ENCODE data around the gene OPN1LW. TPM values are rescaled to one million over a fixed set of nuclear protein-coding genes. Genes with fewer than 3 reads are reported as not detected.
"Not testable (repeated sequence)": the region's sequence is repeated elsewhere in the genome, so short reads cannot be mapped to it uniquely, and the experiment has no call there.

The OPN1LW gene
- total RNA-seq (not detected), polyA plus RNA-seq (not detected)
- long read RNA-seq, donor 1 = 0 reads
- long read RNA-seq, donor 2 = 0 reads

GRCh38 chrX:154144010-154144409, at the start of gene OPN1LW:
TSS of gene OPN1LW (plus strand) at chrX:154144243. CDS start at chrX:154144284, 41 bp downstream.
- H3K27me3 ChIP-seq (replicated peaks in 1 of 7); H3K9me3 ChIP-seq; H3K36me3 ChIP-seq; H3K27ac ChIP-seq; intact Hi-C loops (cut with DNase I; ENCODE audit: low total_unique reads); H3K4me3 ChIP-seq; H3K4me1 ChIP-seq: not testable (repeated sequence)
- WGBS, 5 donors = 93 to 100% (median 97%) methylated on average over 1 to 12 of the region's 15 CpGs
- peak; percentile 61 for DNase-seq

GRCh38 chrX:154094833-154095232, 49.2 kb upstream of the OPN1LW start:
- TF ChIP-seq CTCF (IDR thresholded peaks at IDR 0.05 in 8 of 11, conservative IDR thresholded peaks at IDR 0.05 in 3 of 11) = no peak
- no peak for TF ChIP-seq POLR2AphosphoS5 (IDR thresholded peaks at IDR 0.05)
- TF ChIP-seq POLR2A (IDR thresholded peaks at IDR 0.05) = no peak
- 56 to 69% (median 59%) methylated on average over 6 of the region's 6 CpGs for WGBS, 5 donors
- DNase-seq = no peak
- intact Hi-C loops (cut with DNase I; ENCODE audit: low total_unique reads) = no loop called here
- Histone ChIP-seq H3K27me3 (replicated peaks in 1 of 7) (peaks cover 0 to 7% (median 0%) of the 10 kb centered on the region in 7 donors), H3K9me3 (no peaks in the 10 kb centered on the region), H3K4me1 (peaks cover 3 to 70% (median 57%) of the 10 kb centered on the region in 6 donors), H3K36me3 (peaks cover 0 to 21% (median 0%) of the 10 kb centered on the region in 6 donors), H3K4me3 (peak overlapping the region in 1 of 8 donors; percentile 81), H3K27ac (peak overlapping the region in 4 of 8 donors; percentile 35 to 98 (median 98))

- H3K27ac ChIP-seq = peak overlapping the region in 7 of 8 donors; percentile 93 to 98 (median 98)
- H3K4me3 ChIP-seq = peak overlapping the region; percentile 34 to 81 (median 56)
- intact Hi-C loops (cut with DNase I; ENCODE audit: low total_unique reads) = no loop called here
- 7 to 48% (median 12%) methylated on average over 17 to 31 of the region's 31 CpGs for WGBS, 5 donors
- DNase-seq = no peak
- peak in 1 of 3 donors; percentile 9 for TF ChIP-seq POLR2AphosphoS5 (IDR thresholded peaks at IDR 0.05)
- TF ChIP-seq POLR2A (IDR thresholded peaks at IDR 0.05) = no peak
- peaks cover 3 to 58% (median 51%) of the 10 kb centered on the region in 6 donors for H3K4me1 ChIP-seq
- no peaks in the 10 kb centered on the region for H3K27me3 ChIP-seq (replicated peaks in 1 of 7)
- H3K36me3 ChIP-seq = peaks cover 0 to 5% (median 0%) of the 10 kb centered on the region in 6 donors
- no peaks in the 10 kb centered on the region for H3K9me3 ChIP-seq
Observed at GRCh38 chrX:154096140-154097002, 47.7 kb upstream of the OPN1LW start.

GRCh38 chrX:154097003-154097588, 46.9 kb upstream of the OPN1LW start:
- intact Hi-C loops (cut with DNase I; ENCODE audit: low total_unique reads) = no loop called here
- Histone ChIP-seq H3K27ac (peak overlapping the region; percentile 81 to 98 (median 97)), H3K36me3 (no peaks in the 10 kb centered on the region), H3K4me1 (peaks cover 3 to 51% (median 46%) of the 10 kb centered on the region in 6 donors), H3K27me3 (replicated peaks in 1 of 7) (peaks cover 0 to 2% (median 0%) of the 10 kb centered on the region in 7 donors), H3K4me3 (peak overlapping the region; percentile 37 to 81 (median 56)), H3K9me3 (no peaks in the 10 kb centered on the region)
- TF ChIP-seq CTCF (IDR thresholded peaks at IDR 0.05 in 8 of 11, conservative IDR thresholded peaks at IDR 0.05 in 3 of 11) = peak in 1 of 11 experiments; percentile 15
- TF ChIP-seq POLR2A (IDR thresholded peaks at IDR 0.05) = no peak
- peak in 2 of 3 donors; percentile 6 to 40 for TF ChIP-seq POLR2AphosphoS5 (IDR thresholded peaks at IDR 0.05)
- peak; percentile 90 for DNase-seq
- 0 to 47% (median 1%) methylated on average over 1 to 61 of the region's 80 CpGs for WGBS, 5 donors
